HG03045 (cell line): ENCODE data around the gene SVIL.
"Not testable (repeated sequence)": the region's sequence is repeated elsewhere in the genome, so short reads cannot be mapped to it uniquely, and the experiment has no call there.

Experiments
- ATAC-seq: cut with Tn5 transposase; IDR thresholded peaks from one replicate; pipeline ENCODE4 v1.9.1; 2021; ENCODE audit warnings: mild to moderate bottlenecking, moderate library complexity; ENCODE audit not compliant: unreplicated experiment

SVIL gene

GRCh38 chr10:29546773-29547313, 87.9 kb downstream of the SVIL start:
- no peak for ATAC-seq

GRCh38 chr10:29545122-29545521, 89.6 kb downstream of the SVIL start:
- ATAC-seq: no peak

GRCh38 chr10:29543715-29544114, 91.1 kb downstream of the SVIL start:
- no peak for ATAC-seq

DNA sequence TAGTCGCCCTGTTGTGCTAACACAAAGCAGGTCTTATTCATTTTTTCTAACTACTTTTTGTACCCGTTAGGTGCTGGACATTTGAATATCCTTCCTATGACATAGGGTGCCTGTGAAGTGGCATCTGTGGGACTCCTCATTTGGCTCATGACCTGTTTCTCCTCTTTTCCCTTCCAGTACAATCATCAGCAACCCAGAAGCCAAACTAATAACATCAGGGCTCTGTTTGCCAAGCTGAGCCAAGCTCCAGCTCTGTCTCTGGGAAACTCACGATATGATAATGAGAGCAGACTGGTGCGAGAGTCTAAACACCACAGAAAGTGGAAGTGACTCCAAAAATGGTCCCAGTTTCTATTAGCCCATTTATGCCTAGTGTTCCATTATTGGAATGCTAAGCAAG, 92.0 kb downstream of the SVIL start:
- no peak for ATAC-seq

- no peak for ATAC-seq
Measured at GRCh38 chr10:29541422-29542210, 93.2 kb downstream of the SVIL start.

DNA sequence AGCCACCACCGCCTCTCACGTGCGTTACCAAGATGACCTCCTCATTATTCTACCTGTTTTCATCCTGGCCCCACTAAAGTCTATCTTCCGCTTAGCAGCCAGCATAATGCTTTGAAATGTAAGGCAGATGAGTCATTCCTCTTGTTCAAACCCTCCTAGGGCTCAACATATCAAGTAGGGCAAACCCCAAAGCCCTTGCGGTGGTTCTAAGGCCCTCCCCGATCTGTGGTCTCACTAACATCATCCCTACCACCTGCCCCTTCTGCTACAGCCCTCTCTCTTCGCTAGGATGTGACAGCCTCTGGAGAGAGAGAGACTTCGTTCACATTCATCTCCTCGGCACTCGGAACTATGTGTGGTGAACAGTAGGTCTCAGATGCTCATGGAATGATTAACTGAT, 94.8 kb downstream of the SVIL start:
- ATAC-seq: no peak

DNA sequence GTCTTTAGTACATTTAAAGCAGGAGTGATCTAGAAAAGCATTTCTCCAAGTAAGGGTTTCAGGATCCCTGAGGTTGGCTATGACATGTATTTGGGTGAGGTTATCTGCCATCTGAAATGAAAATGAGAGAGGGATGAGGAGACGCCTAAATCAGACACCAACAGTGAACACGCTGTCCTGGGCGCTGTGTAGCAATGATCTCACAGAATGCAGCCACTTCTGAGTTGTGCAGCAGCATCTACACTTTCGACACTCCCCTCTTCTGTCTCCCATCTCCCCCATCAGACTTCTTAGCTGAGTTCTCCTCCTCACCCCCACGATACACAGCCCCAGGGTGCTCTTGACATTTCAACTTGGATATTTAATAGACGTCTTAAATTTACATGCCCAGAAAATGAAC, 95.4 kb downstream of the SVIL start:
- no peak for ATAC-seq

GRCh38 chr10:29537799-29538198, 97.0 kb downstream of the SVIL start:
- no peak for ATAC-seq

- ATAC-seq: not testable (repeated sequence)
Measured at GRCh38 chr10:29536691-29537090, 98.1 kb downstream of the SVIL start.

DNA sequence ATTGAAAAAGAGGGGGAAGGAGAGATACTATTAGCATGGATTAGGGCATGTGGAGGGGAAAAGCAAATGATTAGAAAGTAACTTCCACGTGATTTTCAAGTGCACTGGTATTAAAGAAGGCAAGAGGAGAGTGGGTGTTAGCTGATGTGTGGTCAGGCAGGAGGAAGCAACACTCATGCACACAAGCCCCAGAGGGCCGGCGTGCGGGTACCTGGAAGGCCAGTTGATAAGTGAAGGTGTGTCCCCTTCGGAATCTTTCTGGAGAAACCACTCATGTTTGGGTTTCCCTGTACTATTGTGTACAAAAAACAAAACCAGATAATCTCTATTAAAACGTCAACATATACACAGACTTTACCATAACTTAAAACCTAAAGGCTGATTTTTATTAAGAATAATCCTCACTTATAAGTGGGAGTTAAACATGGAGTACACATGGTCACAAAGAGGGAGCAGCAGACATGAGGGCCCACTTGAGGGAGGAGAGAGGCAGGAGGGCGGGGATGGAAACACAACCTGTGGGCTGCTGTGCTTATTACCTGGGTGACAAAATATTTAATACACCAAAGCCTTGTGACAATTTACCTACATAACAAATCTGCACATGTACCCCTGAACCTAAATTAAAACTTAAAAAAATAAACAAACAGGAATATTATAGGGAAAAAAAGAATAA, 98.9 kb downstream of the SVIL start:
- ATAC-seq: no peak

DNA sequence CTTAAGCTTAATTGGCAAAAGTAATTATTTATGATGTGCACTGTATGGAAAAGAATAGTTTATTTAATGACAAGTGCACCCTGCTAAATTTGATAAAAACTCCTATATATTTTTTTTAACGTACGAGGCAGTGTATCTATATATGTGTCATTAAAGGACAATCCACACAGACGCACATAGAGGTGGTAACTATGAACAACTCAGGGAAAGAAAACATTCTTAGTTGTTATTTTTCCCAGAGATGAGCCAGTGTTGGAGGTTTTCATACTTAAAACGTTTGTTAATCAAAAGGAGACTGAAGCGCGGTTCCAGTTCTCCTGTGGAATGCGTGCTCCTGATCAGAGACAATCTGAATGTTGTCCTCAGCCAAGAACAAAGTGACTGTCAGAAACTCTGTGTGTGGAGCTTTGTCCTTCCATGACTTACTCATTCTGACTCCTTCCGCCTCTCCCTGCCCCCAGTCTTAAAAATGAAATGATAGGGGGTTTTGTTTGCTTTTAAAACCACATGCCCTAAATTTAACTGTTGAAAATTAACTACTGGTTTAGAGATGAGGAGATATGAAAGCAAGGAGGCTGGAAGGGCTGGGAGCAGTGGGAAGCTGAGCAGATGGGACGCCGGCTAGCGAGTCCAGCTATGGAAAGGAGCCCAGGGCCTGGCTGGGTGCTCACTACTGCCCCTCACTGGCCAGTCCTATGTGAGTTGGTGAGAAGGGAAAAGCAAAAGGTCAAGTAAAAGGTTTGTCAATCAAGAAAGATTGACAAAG, 99.6 kb downstream of the SVIL start:
- ATAC-seq: no peak

DNA sequence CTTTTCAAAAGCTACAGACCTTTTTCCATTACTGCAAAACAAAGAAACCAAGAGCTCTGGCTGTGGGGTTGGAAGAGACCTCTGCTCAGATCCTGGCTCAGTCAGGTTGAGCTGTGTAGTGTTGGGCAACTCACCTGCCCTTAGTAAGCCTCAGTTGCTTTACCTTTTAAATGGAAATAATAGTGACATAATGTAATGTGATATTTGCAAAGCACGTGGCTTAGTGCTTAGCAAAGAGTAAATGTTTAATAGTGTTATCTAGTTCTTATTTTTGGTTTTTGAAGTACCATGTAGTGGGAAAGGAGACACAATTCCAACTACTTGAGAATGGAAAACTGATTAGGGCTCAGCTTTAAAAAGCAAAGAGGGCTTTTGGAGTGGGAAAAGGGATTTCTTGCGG, 100.2 kb downstream of the SVIL start:
- ATAC-seq: no peak

DNA sequence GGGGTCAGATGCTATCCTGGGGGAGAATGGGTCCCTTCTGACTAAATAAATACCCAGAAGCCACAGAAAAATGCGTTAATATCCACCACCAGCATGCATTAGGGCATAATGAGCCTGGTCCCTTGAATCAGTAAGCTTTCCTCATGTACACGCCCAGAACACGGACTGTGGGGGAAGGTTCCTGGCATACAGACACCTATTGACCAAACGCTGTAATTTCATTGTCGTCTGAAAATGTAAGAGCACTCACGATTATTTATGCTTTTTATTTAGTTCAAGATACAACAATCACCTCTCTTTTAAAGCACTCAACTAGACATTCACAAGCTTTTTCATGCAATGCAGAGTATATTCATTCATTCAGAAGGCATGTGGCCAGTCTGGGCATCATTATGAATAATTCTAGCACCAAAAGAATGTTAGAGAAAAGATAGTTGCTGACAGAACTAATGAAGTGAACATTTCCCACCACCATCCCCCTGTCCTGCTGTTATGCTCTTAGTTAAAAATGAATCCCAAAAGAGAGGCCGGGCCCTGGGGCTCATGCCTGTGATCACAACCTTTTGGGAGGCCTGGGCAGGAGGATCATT, 101.0 kb downstream of the SVIL start:
- ATAC-seq: no peak

DNA sequence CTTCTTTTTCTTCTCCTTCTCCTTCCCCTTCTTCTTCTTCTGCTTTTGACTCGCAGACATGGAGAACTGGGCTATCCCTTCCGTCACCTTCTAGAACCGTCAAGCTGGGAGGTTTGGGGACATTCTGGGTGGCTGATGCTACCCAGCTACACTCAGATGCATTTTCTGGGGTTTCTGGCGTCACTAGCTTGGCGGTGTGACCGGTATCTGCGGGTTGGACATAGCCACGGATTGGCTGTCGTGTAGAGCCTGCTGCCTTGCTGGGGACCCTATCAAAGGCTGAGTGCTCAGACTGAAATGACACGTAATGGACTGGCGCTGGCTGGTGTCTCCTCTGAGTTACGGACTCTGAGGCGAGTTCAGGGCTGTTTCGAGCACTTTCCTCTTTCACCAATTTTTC, 101.7 kb downstream of the SVIL start:
- ATAC-seq: no peak

DNA sequence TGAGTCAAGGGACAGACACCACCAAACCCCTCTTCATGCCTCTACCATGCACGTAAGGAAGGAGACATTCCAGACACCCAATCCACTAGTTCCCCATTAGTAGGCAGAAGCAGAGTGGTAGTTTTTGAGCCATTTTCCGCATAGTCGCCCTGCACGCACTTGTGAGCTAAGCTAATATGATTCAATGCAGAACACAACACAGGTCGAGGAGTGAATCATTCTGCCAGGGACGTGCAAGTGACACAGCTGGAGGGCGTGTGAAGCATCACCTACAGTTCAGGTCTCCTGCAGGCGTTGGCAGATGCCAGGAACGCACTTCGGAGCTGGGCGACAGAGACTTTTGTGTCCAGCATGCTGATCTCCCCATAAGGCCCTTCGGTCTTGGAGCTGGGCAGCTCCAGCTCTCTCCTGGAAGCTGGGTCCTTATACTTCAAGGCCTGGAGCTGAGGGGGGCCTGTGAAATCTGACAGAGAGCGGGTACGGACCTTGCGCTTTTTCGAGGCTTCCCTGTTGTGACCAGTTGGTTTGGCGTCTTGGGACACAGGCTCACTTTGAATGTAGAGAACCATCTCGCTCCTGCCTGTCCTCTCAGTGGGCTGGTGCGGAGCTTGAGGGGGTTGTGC, 102.4 kb downstream of the SVIL start:
- no peak for ATAC-seq

DNA sequence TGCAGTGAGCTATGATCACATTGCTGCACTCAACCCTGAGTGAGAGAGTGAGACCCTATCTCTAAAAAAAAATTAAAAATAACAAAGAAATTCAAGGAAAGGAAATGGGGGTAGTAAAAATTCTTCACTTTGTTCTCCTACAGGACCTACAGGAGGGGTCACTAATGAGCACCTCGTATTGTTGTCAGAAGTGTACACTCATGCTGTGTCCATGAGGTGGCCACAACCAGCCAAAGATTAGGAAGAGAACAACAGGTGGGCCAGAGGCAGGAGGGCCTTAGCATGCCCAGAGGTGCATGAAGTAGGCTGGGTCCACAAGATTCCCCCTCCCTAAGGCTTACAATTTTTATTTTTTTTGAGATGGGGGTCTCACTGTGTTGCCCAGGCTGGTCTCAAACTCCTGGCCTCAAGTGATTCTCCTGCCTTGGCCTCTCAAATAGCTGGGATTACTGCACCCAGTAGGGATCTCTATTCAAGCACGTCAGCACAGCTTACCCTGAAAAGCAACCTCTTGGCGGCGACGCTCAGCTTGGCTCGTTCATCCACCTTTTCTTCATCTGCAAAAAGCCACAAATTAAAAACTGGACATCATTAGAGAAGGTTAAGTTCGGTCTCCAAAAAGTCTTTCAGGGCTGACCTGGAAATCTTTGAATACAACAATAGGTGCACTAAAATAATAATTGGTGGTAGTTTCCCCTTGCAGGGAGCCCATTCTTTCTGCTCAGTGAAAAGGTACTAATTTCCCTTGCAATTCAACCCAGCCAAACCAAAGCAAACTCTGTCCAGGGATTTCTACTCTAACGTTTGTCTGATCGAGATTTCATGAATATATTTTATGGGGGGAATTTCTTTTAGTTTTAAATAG, 104.4 kb downstream of the SVIL start:
- ATAC-seq: no peak

- ATAC-seq: no peak
Measured at GRCh38 chr10:29529146-29529545, 105.6 kb downstream of the SVIL start.

DNA sequence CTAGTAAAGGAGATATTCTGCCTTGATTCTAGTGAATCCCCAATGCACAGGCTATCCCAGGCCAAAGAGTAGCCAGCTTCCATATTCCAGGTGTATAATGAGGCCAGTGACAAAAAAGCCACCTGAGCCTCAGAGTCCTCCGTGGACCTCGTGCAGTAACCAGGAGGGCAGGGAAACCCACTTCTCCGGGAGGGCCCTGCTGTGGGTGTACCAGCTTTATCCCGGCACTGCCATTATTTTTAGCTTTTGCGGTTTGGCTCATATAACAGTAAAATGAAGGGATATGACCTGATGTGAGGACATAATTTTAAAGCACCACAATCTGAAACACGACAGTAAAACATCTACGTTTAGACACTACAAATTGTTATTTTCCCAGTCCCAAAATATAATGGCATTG, 109.0 kb downstream of the SVIL start:
- no peak for ATAC-seq

GRCh38 chr10:29524720-29525119, 110.1 kb downstream of the SVIL start:
- no peak for ATAC-seq

- no peak for ATAC-seq
Measured at GRCh38 chr10:29524294-29524693, 110.5 kb downstream of the SVIL start.
